ENCODE results near the gene SSC4D. TPM values are rescaled to one million over a fixed set of nuclear protein-coding genes. Genes with fewer than 3 reads are reported as not detected.
A peak's percentile ranks its signal among the peaks of the same experiment; 100 is the strongest.

Gene SSC4D
- total and polyA plus RNA-seq, 9 of the 15 experiments (the other 6 are each of a cell fraction or from before 2014, with no cell fraction given): 0.06 to 1.1 (median 0.85) TPM; not detected in 1

- TF ChIP-seq ZEB2 (IDR thresholded peaks at IDR 0.05): peak; percentile 82
- TF ChIP-seq TCF15 (CRISPR knock-in tag; IDR thresholded peaks at IDR 0.05): no peak
- no peak for TF ChIP-seq RBM34 (IDR thresholded peaks at IDR 0.05; ENCODE audit: borderline replicate concordance, insufficient read depth, low read length)
- peak; percentile 14 for TF ChIP-seq MEIS2 (IDR thresholded peaks at IDR 0.05; ENCODE audit: partially characterized antibody)
- no peak for TF ChIP-seq XRCC4 (IDR thresholded peaks at IDR 0.05; ENCODE audit: extremely low read depth, insufficient read depth, insufficient read length)
- no peak for TF ChIP-seq ZNF449 (CRISPR knock-in tag; IDR thresholded peaks at IDR 0.05)
- TF ChIP-seq PKNOX1 (IDR thresholded peaks at IDR 0.05): peak; percentile 57; the same call in 1 of the 2 replicates
- TF ChIP-seq ARID4B (CRISPR knock-in tag; IDR thresholded peaks at IDR 0.05): no peak
- no peak for TF ChIP-seq HDAC6 (IDR thresholded peaks at IDR 0.05; ENCODE audit: low read depth, low read length)
- no peak for TF ChIP-seq TCF7 (IDR thresholded peaks at IDR 0.05; ENCODE audit: borderline replicate concordance)
- TF ChIP-seq ZNF764 (CRISPR knock-in tag; IDR thresholded peaks at IDR 0.05; ENCODE audit: low read depth): no peak
- no peak for TF ChIP-seq ZNF146 (CRISPR knock-in tag; IDR thresholded peaks at IDR 0.05; ENCODE audit: unreplicated experiment)
- TF ChIP-seq NR1H2 (CRISPR knock-in tag; IDR thresholded peaks at IDR 0.05): no peak
- TF ChIP-seq RBFOX2 (IDR thresholded peaks at IDR 0.05; ENCODE audit: low read depth, low read length): peak; percentile 56
- TF ChIP-seq EP400 (IDR thresholded peaks at IDR 0.05): peak; percentile 82
- 0 out of 2 replicates have a peak, but pooled peaks have one; percentile 36 for TF ChIP-seq CGGBP1 (CRISPR knock-in tag; IDR thresholded peaks at IDR 0.05)
- peak; percentile 46 to 75; a peak in 3 of 4 replicates for TF ChIP-seq KDM1A (IDR thresholded peaks at IDR 0.05)
- TF ChIP-seq ZBTB17 (CRISPR knock-in tag; IDR thresholded peaks at IDR 0.05): peak; percentile 62; the same call in 1 of the 2 replicates
- TF ChIP-seq HNRNPH1 (optimal IDR thresholded peaks at IDR 0.05; ENCODE audit: low read depth, low read length): no peak
- no peak for TF ChIP-seq BRF1 (IDR thresholded peaks at IDR 0.05; ENCODE audit: borderline replicate concordance, extremely low read depth, insufficient read length)
- TF ChIP-seq BCOR (IDR thresholded peaks at IDR 0.05): 0 out of 2 replicates have a peak, but pooled peaks have one; percentile 11
These were observed 36.3 kb downstream of the SSC4D start (continued) for GRCh38 chr7:76372984-76373833.

Measured in K562 (cell line).